SH-SY5Y (cell line): ENCODE data around the gene RIMKLB.

ENCODE experiments used
- GATA2 ChIP-seq: IDR thresholded peaks from 2 replicates; pipeline ENCODE4 v1.6.1; 2011; ENCODE audit warnings: mild to moderate bottlenecking, low read depth, low read length
- GATA3 ChIP-seq: IDR thresholded peaks from 2 replicates; pipeline ENCODE4 v1.6.1; 2011; ENCODE audit warnings: low read depth, mild to moderate bottlenecking, low read length, moderate library complexity

Gene RIMKLB

DNA sequence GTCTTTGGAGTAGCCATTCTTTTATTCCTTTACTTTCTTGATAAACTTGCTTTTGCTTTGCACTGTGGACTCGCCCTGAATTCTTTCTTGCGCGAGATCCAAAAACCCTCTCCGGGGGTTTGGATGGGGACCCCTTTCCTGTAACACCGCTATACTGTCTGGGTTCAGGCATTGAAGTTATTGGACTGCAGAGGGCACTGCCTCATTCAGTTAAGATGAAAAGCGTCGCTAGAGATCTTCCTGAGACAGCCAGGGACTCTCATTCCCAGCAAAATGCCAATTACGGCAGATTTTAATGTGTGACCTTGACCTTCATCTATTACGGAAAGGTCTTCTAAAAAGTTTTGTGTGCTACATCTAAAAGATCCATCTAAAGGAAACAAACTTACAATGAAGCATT, 17.3 kb upstream of the RIMKLB start:
- no peak for TF ChIP-seq GATA3

- TF ChIP-seq GATA3 (no peak), GATA2 (no peak)
Observed at GRCh38 chr12:8681129-8681884, 16.5 kb upstream of the RIMKLB start.

DNA sequence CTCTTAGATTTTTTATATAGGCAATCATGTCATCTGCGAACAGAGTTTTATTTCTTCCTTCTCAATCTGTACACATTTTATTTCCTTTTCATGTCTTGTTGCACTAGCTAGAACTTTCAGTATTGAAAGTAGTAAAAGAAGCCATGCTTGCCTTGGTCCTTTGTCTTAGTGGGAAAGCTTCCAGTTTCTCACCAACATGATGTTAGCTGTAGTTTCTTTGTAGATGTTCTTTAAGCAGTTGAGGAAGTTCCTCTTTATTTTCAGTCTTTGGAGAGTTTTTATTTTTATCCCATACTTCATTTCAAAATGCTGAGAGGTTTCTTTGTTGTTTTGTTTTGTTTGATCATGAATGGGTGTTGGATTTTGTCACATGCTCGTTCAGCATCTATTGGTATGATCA, 12.7 kb upstream of the RIMKLB start:
- TF ChIP-seq GATA2 (no peak), GATA3 (no peak)

DNA sequence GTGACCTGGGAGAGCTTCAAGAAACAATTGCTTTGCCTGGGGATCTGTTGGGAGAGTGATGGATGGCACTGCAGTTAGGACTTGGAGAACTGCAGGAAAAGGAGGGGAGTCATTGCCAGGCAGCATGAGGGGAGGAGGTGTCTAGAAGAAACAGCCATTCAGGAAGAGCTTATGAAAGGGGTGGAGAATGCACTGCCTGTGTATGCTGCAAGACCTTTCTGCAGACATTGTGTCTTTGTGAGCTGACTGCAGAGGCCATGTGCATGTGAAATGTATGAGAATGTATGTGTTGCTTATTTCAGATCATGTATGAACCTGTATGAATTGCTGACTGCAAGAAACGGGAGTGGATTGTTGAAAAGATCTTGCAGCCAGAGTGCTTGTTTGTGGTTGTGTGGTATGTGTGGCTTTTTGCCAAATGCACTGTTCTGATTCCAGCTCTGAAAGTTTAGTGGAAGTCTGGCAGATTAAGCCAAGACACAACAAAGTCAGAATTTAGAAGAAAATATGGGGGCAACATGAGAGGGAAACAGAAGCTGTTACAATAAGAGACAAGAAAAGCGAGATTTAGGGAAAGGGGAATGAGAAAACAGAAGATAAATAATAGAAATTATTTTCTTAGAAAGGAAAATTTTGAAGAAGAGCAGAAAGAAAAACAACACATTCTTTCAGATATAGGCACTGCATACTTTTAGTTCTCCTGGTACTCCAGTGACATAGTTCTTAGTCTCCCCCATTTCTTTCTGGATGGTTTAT, 9.8 kb upstream of the RIMKLB start:
- TF ChIP-seq GATA2, result no peak
- TF ChIP-seq GATA3, result no peak

- TF ChIP-seq GATA2 (no peak), GATA3 (no peak)
Observed at GRCh38 chr12:8689681-8690080, 8.1 kb upstream of the RIMKLB start.

DNA sequence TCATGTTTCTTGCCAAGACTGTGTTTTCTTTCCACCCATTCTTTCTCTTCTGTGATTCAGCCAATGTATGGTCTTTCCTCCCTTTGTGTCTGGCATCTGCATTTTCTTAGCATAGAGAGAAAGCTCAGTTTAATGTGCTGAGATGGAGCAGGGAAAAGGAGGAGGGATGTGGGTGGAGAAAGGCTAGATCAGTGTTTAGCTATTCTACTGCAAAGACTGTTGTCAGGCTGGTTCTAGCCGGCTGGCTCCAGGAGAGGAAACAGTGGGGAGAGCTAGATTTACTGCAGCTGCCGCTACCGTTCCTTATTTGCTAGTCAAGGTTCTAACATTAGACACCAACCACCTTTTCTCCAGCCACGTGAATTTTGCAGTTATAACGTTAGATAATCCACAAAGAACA, 5.2 kb upstream of the RIMKLB start:
- TF ChIP-seq GATA2 (no peak), GATA3 (no peak)

- TF ChIP-seq GATA3 (no peak), GATA2 (no peak)
Observed at GRCh38 chr12:8695116-8695515, 2.7 kb upstream of the RIMKLB start.

- TF ChIP-seq GATA2, result no peak
- TF ChIP-seq GATA3, result no peak
Observed at GRCh38 chr12:8696442-8697090, 1.2 kb upstream of the RIMKLB start.

GRCh38 chr12:8697120-8697475, 693 bp upstream of the RIMKLB start:
- TF ChIP-seq GATA2 (no peak; the same call in 1 of the 2 replicates), GATA3 (no peak)

- TF ChIP-seq GATA2 (no peak), GATA3 (no peak)
Observed at GRCh38 chr12:8698132-8698851, 501 bp downstream of the RIMKLB start.

- TF ChIP-seq GATA2, result no peak
- no peak for TF ChIP-seq GATA3
Observed at GRCh38 chr12:8698879-8699278, 1.1 kb downstream of the RIMKLB start.

DNA sequence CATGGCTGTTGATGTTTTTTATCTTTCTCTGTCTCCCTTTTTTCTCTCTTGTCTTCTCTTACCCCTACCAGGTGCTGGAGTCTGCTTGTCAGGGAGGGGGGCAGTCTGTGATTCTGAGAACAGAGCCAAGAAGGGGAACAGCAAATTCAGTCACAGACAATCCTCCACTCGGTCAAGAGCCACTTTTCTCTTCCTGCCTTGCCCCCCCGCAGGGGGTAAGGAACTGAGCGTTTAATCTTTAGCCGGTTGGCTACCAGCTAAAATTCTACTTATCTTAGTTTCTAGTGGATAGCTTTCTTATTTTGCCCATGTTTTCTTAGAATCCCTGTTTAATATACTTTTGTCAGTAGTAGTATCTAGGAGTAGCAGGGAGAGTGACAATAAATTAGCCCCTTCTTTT, 1.9 kb downstream of the RIMKLB start:
- TF ChIP-seq GATA3, result no peak
- TF ChIP-seq GATA2, result no peak

GRCh38 chr12:8701046-8701660, 3.4 kb downstream of the RIMKLB start:
- TF ChIP-seq GATA3 (no peak), GATA2 (no peak)

GRCh38 chr12:8702159-8702558, 4.4 kb downstream of the RIMKLB start:
- no peak for TF ChIP-seq GATA2
- TF ChIP-seq GATA3, result no peak
